Stimulated activated CD8-positive, alpha-beta memory T cell treated with anti-CD3 and anti-CD28 coated beads, Interleukin-7, amount 100 ng/mL, for 4 hours (primary cell): ENCODE data around the gene FADS2.

Experiments used
- DNase-seq, 2 donors: peaks; one replicate each; pipeline ENCODE4 v3.0.0-alpha.2; 2020; ENCODE audit warnings: low read depth in 2 of 2

The FADS2 gene

DNA sequence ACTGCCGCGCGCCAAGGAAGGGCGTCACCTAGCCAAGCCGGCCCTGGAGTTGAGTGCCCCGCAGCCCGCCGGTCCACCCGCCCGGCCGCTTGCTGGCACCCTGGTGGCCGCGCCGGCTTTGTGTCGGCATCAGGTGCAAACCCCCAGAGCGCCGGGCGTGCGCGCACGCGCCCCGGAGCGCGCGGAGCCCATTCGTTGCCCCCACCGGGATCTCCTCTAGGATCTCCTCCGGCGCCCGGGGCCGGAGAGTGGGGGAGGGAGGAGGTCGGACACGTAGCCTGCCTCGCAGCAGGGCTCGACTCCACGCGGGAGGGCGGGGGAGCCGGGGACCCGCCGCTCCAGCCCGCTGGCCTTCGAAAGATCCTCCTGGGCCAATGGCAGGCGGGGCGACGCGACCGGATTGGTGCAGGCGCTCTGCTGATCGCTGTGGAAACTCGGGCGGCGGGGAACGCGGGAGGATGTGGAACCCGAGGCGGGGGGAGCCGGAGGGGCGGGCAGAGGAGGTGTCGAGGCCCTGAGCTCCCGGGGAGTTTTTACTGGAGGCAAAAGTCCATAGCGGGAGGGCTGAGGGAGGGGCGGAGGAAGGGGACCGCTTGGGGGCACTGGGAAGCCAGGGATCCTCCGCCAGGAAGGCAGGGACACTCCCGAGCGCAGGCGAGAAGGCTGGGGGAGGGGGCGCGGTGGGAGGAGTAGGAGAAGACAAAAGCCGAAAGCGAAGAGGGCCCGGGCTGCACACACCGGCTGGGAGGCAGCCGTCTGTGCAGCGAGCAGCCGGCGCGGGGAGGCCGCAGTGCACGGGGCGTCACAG lies at the start of gene FADS2:
Gene FADS2, plus strand, starts transcription at position 730 of the 808 bp plus-strand sequence. CDS start 91 bp downstream, outside the sequence.
- peak; percentile 43 to 68 for DNase-seq

DNA sequence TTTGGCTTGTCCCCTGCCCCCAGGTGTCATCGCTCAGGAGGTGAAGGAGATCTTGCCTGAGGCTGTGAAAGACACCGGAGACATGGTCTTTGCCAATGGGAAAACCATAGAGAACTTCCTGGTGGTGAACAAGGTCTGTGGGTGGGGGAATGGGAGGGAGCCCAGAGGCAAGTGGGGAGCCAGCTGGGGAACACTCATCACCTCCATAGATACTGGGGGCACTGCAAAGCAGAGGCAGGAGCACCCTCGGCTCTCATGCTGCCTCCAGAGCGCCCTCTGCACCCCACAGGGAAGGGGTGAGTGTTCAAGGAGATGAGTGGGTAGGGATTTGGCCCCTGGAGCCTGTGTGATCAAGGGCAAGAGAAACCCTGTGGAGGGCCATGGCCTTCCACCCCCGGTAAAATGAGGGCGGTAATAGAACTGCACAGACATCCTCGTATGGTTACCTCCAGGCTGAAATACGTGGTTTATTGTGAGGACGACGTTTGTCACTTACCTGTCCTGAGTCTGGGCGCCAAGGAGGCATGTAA lies 49.7 kb upstream of the FADS2 start:
- DNase-seq = no peak

DNA sequence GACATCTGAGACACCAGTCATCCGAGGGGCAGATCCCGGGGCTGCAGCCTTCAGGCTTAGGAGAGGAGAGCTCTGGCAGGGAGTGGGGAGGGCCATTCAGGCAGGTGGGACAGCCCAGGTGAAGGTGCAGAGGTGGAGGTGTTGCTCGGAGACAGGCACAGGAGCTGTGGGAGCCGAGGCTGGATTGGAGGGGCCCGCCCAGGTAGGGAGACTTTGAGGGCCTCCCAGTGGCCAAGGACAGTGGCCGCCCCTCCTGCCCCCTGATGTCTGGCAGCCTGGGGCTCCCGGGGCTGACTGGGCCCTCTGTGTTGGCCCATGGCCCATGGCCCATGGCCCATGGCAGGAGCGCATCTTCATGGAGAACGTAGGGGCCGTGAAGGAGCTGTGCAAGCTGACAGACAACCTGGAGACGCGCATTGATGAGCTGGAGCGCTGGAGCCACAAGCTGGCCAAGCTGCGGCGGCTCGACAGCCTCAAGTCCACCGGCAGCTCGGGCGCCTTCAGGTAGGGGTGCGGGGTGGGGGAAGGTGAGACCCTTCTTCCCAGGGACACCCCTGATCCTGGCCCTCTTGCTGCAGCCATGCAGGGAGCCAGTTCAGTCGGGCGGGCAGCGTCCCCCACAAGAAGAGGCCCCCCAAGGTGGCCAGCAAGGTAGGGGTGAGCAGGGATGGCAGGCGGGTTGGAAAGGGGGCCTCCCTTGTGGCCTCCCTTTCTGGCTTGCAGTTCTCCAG lies 49.0 kb upstream of the FADS2 start:
- no peak for DNase-seq

DNA sequence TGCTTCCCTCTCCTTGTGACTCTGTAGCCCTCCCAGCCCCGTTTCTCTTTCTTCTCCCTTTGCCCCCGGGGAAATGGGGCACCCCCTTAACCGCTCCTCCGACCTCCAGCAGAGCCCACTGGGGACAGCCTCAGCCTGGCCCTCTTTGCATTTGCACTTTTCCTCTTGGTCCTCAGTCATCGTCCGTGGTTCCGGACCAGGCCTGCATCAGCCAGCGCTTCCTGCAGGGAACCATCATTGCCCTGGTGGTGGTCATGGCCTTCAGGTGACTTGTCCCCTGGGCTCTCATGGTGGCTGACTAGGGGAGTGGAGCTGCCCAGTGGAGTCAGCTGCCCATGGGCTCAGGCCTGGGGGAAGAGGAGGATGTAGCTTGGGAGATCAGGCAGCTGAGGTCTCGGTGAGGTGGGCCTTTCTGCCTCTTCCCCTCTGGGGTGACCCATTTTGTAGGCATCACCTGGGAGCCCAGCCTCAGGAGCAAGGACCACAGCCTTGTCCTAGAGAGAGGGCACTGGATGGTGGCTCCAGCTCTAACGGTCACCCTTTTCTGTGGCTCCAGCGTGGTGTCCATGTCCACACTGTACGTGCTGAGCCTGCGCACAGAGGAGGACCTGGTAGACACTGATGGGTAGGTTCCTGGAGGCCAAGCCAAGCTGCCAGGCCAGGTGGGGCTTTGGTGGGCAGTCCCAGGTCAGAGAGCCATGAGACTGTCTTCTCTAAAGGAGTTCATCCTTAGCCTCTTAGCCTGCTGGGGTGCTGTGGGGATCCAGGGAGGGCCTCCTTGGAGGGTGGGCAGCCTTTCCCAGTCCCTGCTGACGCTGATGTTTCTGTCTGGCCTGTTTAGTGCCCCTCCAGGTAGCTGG lies 48.2 kb upstream of the FADS2 start:
- no peak for DNase-seq

DNA sequence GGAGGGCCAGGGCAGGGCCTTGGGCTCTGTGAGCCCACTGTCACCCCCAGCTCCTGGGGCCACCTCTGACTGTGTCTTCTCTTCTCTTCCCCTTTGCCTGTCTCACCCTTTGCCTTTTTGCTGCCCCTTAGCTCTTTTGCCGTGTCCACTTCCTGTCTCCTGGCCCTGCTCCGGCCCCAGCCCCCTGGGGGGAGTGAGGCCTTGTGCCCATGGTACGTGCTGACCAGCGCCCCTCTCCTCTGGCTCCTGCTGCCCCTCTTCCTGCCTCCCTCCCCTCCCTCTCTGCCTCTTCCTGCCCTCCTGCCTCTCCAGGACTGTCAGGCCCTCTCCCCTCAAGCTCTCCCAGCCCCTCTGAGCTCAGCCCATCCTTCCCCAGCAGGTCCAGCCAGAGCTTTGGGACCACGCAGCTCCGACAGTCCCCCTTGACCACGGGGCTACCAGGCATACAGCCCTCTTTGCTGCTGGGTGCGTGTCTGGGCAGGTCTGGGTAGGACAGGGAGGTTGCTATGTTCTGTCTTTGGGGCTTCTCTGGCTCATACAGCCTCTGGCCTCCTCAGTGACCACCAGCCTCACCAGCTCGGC lies 47.4 kb upstream of the FADS2 start:
- DNase-seq = no peak

DNA sequence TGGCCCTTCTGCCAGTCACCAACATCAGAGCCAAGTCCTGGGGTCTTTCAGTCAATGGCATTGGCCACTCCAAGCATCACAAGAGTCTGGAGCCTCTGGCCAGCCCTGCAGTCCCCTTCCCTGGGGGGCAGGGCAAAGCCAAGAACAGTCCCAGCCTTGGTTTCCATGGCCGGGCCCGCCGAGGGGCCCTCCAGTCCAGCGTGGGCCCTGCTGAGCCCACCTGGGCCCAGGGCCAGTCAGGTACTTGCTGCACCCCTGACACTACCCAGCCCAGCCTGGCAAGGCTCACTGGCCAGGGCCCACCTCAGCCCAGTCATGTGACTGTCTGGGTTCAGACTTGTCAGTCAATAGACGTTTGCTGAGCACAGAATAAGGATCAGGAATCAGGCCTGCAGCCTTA lies 46.5 kb upstream of the FADS2 start:
- no peak for DNase-seq

DNA sequence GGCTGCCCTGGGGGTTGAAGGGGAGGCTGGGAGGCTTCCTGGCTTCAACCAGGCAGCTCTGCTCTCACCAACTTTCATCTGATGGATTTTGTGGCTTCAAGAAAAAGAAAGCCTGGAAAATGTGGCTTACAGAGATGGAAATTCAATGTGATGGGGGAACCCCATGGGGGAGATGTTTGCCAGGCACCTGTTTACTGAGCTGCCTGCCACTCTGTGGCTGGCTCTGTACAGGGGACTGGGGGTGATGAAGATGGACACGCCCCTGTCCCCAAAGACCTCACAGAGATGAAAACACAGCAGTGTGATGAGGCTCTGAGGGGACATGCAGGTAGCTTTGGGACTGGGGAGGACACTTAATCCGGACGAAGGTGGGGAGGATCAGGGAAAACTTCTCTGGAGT lies 45.8 kb upstream of the FADS2 start:
- DNase-seq = no peak

DNA sequence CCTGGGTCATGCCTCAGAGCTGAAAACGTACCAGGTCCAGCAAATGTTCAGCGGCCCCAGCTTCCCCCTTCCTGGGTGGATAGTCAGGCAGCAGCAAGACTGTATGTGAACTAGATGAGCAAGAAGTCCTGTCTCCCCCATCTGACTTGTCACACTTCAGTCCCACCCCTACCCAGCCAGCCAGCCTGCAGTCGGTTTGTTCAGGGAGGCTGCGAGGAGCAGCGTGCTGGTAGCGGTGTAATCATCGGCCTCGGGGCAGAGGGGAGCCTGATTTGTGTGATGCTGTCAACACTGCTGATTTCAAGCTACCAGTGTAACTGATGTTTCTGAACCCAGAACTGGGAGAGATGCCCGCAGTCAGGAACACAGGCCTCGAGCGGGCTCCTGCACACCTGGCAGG lies 45.3 kb upstream of the FADS2 start:
- no peak for DNase-seq

DNA sequence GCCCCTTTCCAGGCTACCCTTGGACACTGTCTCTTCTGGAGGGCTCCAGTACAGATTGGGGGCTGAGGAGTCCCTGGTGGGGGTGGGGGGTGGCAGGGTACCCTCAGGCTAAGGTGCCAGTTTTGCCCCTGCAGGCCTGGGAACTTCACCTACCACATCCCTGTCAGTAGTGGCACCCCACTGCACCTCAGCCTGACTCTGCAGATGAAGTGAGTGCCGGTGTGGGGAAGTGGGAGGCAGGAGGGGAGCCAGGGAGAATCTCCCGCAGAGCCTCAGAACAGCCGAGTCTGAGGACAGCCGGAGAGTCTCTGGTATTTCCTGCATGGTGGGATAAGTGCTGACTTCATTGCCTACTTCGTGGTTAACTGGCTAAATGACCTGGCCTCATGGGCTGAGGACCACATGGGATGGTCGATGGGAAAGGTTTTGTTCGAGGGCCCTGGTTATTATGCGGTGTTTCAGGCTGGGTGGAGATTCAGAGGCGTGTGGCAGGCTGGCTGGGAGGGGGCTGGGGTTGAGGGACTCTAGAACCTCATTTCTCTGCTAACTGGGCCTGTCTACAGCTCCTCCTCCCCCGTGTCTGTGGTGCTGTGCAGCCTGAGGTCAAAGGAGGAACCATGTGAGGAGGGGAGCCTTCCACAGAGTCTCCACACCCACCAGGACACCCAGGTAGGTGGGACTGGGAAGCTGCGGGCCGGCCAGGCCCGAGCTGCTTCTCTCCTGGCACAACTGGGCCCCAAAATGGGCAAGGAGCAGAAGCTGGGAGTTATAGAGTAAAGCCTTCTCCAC lies 44.2 kb upstream of the FADS2 start:
- DNase-seq = no peak

DNA sequence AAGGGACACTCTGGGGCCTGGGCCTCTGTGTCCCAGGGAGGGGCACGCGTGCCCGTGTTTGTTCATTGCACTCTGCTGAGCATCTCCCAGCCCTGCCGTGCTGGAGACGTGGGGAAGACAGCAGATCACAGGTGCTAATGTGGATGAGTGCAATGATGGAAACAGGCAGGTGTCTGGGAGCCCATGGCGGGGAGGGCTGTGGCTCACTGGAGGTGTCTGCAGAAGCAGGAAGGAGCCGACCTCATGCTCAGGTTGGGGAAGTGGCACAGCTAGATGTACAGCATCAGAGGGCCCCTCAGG lies 43.6 kb upstream of the FADS2 start:
- DNase-seq = no peak

DNA sequence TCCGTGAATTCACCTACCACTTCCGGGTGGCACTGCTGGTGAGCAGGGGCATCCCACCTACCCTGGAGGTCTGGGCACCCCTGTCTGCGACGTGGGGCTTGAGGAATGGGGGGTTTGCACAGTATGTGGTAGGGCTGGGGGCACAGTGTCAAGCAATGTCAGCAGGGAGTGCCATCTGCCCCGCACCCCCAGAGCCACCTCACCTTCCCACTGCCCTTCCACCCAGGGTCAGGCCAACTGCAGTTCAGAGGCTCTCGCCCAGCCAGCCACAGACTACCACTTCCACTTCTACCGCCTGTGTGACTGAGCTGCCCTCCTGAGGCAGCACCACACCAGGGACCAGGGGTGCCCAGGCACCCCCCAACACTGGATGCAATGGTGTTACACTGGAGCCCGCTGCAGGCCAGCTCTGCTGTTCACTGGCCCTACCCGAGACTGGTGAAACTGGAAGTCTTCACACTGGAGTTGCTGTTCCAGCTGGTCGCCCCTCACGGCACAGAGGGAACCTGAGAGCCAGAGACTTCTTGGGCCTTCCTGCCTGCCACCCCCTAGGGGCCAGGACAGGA lies 42.2 kb upstream of the FADS2 start:
- DNase-seq = no peak

DNA sequence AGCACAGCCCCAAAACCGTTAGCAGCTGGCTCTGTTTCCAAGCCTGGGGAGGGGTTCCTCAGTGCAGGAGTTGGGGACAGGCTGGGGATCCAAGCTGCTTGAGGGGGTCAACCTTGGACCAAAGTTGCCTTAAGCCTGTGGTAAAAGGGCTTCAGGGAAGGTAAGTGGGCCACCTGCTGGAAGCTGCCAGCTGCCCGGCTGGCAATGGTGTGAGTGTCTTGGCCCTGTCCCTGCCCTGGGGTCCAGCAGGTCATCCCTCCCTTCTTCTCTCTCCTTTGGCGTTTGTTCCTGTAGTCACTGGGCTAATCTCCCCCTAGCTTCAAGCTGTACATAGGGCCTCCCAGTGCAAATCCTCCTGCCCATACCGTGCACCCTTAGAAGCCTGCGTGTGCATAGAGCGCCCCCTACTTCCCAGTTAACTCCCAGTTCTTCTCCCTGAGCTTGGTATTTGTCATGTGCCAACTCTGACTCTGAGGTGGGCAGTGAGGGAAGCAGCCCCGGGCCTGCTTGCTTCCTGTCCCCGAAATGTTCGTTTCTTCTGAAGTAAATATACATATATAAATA lies 40.1 kb upstream of the FADS2 start:
- no peak for DNase-seq

DNA sequence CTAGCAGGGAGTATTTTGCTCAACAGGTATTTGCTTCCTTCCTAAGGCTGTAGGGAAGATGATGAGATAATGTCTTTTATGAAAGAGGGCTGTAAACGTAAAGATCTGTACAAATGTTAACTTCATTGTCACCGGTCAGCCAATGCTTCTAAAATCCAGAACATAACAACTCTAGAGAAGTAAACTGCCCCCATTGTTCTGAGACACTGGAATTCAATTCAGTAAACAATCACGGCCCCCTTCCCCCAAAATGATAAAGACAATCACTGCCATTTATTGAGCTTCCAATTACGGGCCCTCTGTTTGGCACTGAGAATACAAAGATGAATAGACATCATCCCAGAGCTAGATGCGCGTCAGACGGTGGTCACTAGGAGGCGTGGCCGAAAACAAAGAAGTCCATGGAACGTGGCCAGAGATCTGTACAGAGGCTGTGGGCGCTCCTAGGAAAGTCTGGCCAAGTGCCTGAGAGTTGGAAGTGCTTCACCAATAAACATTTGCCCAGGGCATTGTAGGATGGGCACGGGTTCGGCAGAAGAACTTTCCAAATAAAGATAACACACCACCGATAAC lies 36.3 kb upstream of the FADS2 start:
- no peak for DNase-seq

DNA sequence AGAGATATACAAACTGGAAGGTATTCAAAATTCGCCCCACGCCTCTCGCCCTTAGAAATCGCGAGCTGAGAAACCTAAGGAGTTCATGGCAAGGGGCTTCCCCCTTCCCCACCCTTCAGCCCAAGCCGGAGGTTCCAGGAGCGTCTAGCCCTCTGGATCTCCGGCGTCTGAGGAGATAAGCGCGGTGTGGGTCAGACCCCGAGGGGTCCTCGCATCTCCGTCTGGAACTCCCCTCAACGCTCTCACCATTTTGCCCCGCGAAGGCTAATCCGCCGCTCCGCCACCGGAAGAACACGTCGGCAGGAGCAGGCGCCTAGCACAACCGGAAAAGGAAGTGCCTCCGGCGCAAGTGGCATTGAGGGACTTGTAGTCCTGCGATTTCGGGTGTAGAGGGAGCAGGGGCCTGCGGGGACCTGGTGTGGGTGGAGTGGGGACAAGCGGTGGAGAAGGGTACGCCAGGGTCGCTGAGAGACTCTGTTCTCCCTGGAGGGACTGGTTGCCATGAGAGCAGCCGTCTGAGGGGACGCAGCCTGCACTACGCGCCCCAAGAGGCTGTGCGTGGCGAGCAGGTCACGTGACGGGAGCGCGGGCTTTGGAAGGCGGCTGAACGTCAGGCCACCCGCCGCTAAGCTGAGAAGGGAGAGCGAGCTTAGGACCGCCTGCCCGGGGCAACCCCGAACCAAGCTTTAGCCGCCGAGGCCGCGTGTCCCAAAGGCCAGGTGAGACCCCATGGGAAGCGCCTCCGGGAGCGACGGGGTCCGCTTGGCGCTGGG lies 35.6 kb upstream of the FADS2 start, which contains the start of the genes FEN1 and TMEM258:
Gene FEN1, plus strand, starts transcription at position 602 of the 773 bp plus-strand sequence. CDS start 2,451 bp downstream, outside the sequence.
Gene TMEM258, minus strand, starts transcription at position 290 of the 773 bp plus-strand sequence. Its CDS starts 41 bp downstream, at position 249.
- peak; percentile 75 to 82 for DNase-seq

DNA sequence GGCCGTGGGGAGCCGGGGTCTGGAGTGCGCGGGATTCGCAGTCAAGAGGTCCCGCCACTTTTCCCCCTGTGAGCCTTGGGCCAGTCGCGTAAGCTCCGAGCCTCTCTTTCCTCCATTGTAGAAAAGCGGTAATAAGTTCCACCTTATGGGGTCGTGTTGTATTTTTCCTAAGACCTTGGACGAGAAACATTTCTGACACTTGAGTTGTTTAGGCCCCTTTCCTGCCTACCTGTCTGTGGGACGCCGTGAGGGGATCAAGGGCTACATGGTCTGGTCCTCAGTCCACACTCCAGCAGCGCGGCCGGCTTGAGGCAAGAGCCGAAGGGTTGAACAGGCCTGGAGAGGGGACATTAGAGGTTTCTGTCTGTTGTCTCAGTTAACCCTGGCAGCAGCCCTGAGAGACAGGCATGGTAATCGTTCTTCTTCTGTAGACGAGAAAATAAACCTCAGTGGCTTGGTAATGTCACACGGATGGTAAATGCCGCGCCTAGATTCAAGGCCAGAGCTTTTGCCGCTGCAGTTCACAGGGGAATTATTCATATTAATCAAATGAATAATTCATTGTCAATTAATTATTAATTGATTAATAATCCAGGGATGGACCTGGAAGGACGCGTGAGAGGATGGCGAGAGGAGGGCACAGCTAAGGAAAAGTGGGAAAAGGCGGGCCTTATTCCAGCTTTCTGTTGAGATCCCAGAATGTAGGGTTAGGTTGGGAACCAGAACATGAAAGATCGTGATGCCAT lies 34.8 kb upstream of the FADS2 start:
- DNase-seq = no peak

DNA sequence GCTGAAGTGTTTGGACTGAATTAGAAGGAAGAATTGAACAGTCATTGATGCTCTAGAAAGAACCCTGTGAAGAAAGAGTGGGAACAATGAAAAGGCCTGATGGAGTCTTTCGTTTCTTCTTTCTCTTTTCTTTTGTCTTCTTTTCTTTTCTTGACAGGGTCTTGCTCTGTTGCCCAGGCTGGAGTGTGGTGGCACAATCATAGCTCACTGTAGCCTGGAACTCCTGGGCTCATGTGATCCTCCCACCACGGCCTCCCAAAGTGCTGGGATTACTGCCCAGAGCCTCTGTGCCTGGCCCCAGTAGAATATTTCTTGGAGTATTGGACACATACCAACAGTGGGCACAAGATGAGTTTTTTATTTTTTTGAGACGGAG lies 34.3 kb upstream of the FADS2 start:
- DNase-seq = no peak

DNA sequence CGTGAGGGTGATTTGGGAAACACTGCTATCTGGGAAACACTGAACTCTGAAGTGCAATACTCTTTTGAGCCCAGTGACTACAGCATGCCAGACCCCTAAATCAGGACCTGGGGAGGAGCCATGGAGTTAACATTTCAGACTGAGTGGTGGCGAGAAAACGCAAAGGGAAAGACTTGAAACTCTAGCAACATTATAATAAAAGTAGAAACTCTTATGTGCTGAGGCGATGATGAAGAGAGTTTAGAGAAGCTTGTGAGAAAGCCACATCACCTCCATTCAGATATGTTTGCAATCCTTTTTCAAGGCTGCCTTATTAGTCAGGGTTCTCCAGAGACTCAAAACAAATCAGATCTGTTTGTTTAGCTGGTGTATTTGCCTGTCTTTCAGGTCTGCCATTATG lies 33.5 kb upstream of the FADS2 start:
- DNase-seq = no peak

DNA sequence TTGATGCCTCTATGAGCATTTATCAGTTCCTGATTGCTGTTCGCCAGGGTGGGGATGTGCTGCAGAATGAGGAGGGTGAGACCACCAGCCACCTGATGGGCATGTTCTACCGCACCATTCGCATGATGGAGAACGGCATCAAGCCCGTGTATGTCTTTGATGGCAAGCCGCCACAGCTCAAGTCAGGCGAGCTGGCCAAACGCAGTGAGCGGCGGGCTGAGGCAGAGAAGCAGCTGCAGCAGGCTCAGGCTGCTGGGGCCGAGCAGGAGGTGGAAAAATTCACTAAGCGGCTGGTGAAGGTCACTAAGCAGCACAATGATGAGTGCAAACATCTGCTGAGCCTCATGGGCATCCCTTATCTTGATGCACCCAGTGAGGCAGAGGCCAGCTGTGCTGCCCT lies 32.6 kb upstream of the FADS2 start:
- DNase-seq = no peak
